Brain microvascular endothelial cell (primary cell): Measurements from ENCODE around the gene ECT2L.

Experiments
- DNase-seq: peaks from one replicate; pipeline ENCODE4 v3.0.0-alpha.2; 2020
- H3K27ac ChIP-seq: fragments of 250-450 bp; sonication (Bioruptor Pico); 2 replicates; pipeline ENCODE4 v1.5.1; 2020; ENCODE audit warnings: mild to moderate bottlenecking, moderate library complexity
- H3K27me3 ChIP-seq: fragments of 250-450 bp; sonication (Bioruptor Pico); replicated peaks from 2 replicates; pipeline ENCODE4 v1.5.1; 2020; ENCODE audit warnings: mild to moderate bottlenecking
- H3K36me3 ChIP-seq: fragments of 250-450 bp; sonication (Bioruptor Pico); replicated peaks from 2 replicates; pipeline ENCODE4 v1.5.1; 2020; ENCODE audit warnings: mild to moderate bottlenecking
- H3K4me3 ChIP-seq: 2 replicates; pipeline ENCODE4 v1.5.1; 2011; ENCODE audit warnings: low read depth, mild to moderate bottlenecking, control low read depth, low read length, moderate library complexity
- CTCF ChIP-seq: IDR thresholded peaks from 2 replicates; pipeline ENCODE4 v1.5.1; 2011; ENCODE audit warnings: low read depth, mild to moderate bottlenecking, moderate library complexity, low read length, control low read depth, inconsistent platforms; ENCODE audit errors: missing control alignments
- in situ Hi-C: cut with HindIII; loops from 2 replicates; pipeline ENCODE4 v1.10.0; 2017; ENCODE audit warnings: low sequenced_read_pairs, low pct_ligation_motif_present

The ECT2L gene

GRCh38 chr6:138865480-138866109 is 69.7 kb downstream of the ECT2L start:
- no peak for TF ChIP-seq CTCF
- no peaks in the 10 kb centered on the region for H3K27me3 ChIP-seq
- DNase-seq: no peak
- H3K27ac ChIP-seq: no peak overlapping the region
- no peaks in the 10 kb centered on the region for H3K36me3 ChIP-seq
- no peak overlapping the region for H3K4me3 ChIP-seq
- in situ Hi-C loops: no loop called here

GRCh38 chr6:138868181-138868580 is 72.3 kb downstream of the ECT2L start:
- DNase-seq: no peak
- no peaks in the 10 kb centered on the region for H3K27me3 ChIP-seq
- no peak for TF ChIP-seq CTCF
- no peak overlapping the region for H3K4me3 ChIP-seq
- no peak overlapping the region for H3K27ac ChIP-seq
- H3K36me3 ChIP-seq: no peaks in the 10 kb centered on the region
- in situ Hi-C loops: no loop called here

GRCh38 chr6:138869398-138869797 is 73.5 kb downstream of the ECT2L start:
- in situ Hi-C loops: no loop called here
- DNase-seq: no peak
- TF ChIP-seq CTCF: no peak

GRCh38 chr6:138873191-138873590 is 77.3 kb downstream of the ECT2L start:
- Histone ChIP-seq H3K27me3 (no peaks in the 10 kb centered on the region), H3K36me3 (no peaks in the 10 kb centered on the region), H3K27ac (no peak overlapping the region), H3K4me3 (no peak overlapping the region)
- no peak for DNase-seq
- no peak for TF ChIP-seq CTCF
- in situ Hi-C loops: no loop called here

More at GRCh38 chr6:138869398-138869797, 73.5 kb downstream of the ECT2L start:
- Histone ChIP-seq H3K36me3 (no peaks in the 10 kb centered on the region), H3K27me3 (no peaks in the 10 kb centered on the region), H3K4me3 (no peak overlapping the region), H3K27ac (no peak overlapping the region)

DNA sequence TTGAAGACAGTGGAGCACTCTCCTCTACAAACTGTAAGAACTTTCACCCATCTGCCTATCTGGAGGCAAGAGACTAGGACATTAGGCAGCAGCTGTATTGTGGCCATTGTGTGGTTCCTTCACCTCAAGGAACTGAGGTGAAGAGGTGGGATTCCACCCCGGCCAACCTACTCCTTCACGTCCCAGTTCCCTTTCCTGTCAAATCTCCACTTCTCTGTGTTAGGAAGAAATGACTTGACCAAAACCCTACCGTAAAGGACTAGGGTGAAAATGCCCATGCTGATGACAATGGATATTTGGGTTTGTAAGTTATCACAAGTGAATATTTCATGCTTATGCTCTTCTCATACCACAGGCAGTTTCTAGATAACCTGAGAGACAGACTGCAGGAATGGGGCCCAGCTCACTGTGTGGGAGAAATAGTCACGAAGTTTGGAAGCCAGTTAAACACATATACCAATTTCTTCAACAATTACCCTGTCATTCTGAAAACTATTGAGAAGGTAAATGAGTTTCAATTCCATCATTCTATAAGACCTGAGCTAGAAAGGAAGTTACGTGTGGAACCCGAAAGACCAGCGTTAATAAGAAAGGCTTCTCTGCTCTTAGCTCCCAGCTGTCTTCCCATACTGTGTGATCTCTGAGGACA is 86.6 kb downstream of the ECT2L start:
- Histone ChIP-seq H3K4me3 (no peak overlapping the region), H3K36me3 (no peaks in the 10 kb centered on the region), H3K27me3 (no peaks in the 10 kb centered on the region), H3K27ac (no peak overlapping the region)
- no peak for DNase-seq
- in situ Hi-C loops: no loop called here
- TF ChIP-seq CTCF: no peak
